GM19324 (cell line): ENCODE measurements around the gene CCRL2.

Experiments used
- ATAC-seq: cut with Tn5 transposase; IDR thresholded peaks from one replicate; pipeline ENCODE4 v1.9.1; 2021; ENCODE audit warnings: mild to moderate bottlenecking, moderate library complexity; ENCODE audit not compliant: unreplicated experiment, low FRiP score

The CCRL2 gene, protein sequence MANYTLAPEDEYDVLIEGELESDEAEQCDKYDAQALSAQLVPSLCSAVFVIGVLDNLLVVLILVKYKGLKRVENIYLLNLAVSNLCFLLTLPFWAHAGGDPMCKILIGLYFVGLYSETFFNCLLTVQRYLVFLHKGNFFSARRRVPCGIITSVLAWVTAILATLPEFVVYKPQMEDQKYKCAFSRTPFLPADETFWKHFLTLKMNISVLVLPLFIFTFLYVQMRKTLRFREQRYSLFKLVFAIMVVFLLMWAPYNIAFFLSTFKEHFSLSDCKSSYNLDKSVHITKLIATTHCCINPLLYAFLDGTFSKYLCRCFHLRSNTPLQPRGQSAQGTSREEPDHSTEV

DNA sequence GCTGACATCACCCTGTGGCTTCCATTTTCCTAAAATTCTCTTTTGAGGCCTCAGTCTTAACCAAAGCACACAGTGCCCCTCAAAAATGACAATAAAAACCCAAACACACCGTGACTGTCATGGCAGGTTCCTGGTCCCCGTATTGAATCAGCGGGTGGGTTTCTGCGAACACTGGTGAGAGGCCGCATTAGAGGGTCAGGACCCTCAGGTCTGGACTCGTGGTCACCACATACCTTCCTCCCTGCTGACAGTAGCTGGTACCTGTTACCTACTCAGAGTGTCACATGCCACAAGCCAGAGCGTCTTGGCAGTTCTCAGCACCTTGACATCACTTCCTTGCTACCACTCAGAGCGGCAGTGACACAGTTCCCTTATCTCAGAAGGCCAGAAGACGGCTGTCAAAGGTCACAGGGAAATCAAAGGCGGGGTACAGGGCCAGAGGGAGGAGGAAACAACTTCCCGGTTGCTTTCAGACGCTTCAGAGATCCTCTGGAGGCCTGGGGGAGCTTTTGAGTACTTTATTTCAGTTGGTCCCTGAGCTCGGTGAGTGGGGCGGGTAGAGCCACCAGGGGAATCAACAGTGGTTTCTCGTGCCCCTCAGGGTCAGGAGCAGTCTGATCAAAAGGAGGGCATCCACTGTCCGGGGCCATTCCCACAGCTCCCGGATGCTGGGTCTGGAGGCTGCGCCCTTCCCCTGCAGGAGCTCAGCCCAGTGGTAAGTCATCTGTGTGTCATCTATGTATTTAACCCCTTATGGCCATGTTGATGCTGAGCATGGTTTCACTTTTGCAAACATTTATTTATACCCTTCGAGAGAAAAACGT lies at the start of gene CCRL2, which contains the start of gene CCR5AS:
Gene CCRL2, plus strand, starts transcription at position 472 of the 824 bp plus-strand sequence. CDS start 821 bp downstream, outside the sequence.
Gene CCR5AS, minus strand, starts transcription at position 279 of the 824 bp plus-strand sequence.
- ATAC-seq, result no peak

DNA sequence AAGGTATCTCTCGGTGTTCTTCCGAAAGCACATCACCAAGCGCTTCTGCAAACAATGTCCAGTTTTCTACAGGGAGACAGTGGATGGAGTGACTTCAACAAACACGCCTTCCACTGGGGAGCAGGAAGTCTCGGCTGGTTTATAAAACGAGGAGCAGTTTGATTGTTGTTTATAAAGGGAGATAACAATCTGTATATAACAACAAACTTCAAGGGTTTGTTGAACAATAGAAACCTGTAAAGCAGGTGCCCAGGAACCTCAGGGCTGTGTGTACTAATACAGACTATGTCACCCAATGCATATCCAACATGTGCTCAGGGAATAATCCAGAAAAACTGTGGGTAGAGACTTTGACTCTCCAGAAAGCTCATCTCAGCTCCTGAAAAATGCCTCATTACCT lies 48.6 kb upstream of the CCRL2 start:
- no peak for ATAC-seq

DNA sequence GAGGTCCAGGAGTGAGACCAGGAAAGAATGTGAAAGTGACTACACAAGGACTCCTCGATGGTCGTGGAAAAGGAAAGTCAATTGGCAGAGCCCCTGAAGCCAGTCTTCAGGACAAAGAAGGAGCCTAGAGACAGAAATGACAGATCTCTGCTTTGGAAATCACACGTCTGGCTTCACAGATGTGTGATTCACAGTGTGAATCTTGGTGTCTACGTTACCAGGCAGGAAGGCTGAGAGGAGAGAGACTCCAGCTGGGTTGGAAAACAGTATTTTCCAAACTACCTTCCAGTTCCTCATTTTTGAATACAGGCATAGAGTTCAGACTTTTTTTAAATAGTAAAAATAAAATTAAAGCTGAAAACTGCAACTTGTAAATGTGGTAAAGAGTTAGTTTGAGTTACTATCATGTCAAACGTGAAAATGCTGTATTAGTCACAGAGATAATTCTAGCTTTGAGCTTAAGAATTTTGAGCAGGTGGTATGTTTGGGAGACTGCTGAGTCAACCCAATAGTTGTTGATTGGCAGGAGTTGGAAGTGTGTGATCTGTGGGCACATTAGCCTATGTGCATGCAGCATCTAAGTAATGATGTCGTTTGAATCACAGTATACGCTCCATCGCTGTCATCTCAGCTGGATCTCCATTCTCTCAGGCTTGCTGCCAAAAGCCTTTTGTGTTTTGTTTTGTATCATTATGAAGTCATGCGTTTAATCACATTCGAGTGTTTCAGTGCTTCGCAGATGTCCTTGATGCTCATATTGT lies 47.1 kb upstream of the CCRL2 start:
- no peak for ATAC-seq

DNA sequence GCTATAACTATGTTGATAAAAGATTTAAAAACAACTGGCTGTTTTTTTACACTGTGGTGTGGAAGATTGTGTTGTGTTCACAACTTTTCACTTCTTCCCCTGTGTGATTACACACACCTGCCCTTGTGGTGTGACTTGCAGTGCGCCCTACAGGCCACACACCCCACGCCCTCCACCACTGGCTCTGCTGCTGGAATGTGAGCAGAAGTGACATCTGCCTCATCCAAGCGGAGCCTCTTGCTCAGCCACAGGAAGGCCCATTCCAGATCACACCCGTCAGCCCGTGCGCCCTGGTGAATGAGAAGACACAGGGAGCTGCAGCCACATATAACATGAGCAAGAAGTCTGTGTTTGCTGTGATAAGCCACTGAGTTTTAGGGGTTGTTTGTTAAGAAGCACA lies 46.2 kb upstream of the CCRL2 start:
- no peak for ATAC-seq

DNA sequence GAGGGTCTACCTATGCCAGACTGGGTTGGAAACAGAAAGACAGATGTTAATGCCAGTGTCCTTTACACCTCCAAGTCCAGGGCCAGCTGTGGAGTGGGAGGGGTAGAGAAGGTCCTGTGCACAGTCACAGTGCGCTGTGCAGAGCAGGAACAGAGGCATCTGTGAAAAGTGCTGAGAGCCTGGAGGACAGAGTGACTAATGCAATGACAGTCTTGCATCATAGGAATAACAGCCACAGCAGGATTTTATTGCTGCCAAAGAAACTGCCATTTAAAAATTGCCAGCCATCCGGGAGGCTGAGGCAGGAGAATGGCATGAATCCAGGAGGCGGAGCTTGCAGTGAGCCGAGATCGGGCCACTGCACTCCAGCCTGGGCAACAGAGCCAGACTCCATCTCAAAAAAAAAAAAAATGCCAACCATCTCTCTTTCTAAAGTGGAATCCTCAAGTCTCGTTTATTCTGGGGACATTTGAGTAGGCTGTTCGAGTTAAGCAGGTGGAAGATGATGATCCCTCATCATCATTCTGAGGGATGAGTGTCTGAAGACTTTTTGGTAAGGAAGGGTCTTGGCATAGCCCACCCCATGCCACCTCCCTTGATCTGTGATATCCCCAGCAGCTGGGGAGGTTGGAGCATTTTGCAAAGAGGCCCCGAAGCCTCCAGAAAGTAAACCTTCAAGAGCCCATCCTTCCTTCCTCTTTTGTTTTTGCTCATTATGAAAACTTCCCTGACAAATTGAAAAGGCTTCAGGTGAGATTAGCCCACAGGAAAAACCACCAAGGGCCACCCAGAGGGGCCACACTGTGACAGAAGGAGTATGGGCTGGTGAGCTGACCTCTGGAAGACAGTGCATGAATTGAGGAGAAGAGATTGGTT lies 45.4 kb upstream of the CCRL2 start:
- no peak for ATAC-seq

DNA sequence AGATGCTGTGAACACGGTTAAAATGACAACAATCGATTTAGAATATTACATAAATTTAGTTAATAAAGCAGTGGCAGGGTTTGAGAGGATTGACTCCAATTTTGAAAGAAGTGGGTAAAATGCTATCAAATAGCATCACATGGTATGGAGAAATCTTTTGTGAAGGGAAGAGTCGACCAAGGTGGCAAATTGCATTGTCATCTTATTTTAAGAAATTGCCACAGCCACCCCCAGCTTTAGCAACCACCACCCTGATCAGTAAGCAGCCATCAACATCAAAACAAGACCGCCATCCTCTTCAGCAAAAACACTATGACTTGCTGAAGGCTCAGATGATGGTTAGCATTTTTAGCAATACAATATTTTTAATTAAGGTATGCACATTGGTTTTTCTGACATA lies 42.0 kb upstream of the CCRL2 start:
- ATAC-seq, result no peak

DNA sequence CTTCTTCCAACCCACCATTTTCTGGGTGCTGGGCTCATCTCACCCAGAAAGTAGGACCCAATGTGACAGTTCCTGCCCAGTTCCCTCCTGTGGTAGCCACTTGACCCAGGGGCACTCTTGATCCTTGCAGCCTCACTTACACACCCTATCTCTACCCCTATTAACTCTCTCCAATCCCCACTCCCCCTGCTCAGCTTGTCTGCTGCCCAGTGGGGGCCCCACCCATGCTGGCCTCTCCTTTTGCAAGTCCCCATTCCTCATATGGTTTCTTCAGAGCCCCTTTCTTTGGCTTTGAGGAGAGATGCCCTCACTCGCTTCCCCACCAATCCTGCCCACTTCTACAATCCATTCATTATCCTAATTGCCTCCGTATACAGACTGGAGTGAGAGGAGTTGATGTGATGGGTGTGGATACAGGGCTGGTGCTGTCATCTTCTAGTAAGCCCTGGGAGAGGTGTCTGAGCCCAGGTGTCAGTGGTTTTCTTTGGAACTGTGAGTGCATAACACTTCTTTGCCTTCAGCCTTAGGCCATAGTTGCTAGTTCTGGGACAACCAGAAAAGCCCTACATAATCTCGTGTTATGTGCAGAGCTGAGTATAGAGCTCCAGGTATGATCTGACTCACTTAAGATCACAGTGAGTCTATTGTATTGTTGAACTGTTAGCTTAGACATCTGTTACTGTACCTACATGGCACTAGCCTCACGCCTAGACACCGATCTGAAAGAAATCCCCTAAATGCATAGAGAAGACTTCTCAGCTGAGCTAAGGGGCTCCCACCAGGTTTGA lies 41.1 kb upstream of the CCRL2 start:
- ATAC-seq, result no peak

DNA sequence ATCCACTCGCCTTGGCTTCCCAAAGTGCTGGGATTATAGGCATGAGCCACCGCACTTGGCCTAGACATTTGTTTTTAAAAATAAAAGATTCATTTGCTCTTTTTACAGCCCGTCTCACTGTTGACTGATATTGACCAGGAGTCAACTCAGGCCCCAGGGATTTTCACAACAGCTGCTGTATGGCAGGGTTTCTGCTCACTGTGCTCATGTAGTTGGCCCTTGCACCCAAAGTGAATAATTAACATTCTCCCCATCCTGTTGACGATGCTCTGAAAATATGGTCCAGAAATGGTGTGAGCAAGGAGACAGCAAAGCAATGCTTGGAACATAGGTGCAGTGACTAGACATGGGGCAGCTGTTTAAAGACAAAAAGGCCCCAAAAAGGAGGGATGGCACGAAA lies 39.2 kb upstream of the CCRL2 start:
- ATAC-seq, result no peak

DNA sequence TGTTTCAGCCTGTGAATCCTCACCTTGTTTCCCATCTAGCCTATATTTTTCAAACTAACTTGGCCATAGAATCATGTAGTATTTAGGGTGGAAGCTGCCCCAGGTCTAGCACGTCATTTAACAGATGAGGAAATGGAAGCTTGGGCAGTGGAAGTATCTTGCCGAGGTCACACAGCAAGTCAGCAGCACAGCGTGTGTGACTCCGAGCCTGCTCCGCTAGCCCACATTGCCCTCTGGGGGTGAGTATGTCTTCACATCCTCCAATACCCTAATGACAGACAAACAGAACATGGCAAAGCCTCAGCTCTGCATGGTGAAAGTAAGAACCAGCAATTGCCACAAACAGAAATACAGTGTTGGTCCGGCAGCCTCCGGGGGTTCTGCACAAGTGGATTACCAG lies 38.5 kb upstream of the CCRL2 start:
- ATAC-seq, result peak; percentile 69

DNA sequence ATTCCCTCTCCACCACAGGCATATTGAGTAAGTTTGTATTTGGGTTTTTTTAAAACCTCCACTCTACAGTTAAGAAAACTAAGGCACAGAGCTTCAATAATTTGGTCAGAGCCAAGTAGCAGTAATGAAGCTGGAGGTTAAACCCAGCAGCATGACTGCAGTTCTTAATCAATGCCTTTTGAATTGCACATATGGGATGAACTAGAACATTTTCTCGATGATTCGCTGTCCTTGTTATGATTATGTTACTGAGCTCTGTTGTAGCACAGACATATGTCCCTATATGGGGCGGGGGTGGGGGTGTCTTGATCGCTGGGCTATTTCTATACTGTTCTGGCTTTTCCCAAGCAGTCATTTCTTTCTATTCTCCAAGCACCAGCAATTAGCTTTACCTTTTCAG lies 37.9 kb upstream of the CCRL2 start:
- no peak for ATAC-seq

DNA sequence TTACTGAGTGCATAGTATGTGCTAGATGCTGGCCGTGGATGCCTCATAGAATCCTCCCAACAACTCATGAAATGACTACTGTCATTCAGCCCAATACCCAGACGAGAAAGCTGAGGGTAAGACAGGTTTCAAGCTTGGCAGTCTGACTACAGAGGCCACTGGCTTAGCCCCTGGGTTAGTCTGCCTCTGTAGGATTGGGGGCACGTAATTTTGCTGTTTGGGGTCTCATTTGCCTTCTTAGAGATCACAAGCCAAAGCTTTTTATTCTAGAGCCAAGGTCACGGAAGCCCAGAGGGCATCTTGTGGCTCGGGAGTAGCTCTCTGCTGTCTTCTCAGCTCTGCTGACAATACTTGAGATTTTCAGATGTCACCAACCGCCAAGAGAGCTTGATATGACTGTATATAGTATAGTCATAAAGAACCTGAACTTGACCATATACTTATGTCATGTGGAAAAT lies 37.4 kb upstream of the CCRL2 start:
- ATAC-seq, result no peak

DNA sequence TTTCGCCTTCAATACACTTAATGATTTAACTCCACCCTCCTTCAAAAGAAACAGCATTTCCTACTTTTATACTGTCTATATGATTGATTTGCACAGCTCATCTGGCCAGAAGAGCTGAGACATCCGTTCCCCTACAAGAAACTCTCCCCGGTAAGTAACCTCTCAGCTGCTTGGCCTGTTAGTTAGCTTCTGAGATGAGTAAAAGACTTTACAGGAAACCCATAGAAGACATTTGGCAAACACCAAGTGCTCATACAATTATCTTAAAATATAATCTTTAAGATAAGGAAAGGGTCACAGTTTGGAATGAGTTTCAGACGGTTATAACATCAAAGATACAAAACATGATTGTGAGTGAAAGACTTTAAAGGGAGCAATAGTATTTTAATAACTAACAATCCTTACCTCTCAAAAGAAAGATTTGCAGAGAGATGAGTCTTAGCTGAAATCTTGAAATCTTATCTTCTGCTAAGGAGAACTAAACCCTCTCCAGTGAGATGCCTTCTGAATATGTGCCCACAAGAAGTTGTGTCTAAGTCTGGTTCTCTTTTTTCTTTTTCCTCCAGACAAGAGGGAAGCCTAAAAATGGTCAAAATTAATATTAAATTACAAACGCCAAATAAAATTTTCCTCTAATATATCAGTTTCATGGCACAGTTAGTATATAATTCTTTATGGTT lies 36.1 kb upstream of the CCRL2 start, which contains the start of gene CCR5:
Gene CCR5, plus strand, starts transcription at position 108 of the 680 bp plus-strand sequence. CDS start 1,957 bp downstream, outside the sequence.
- ATAC-seq, result no peak

DNA sequence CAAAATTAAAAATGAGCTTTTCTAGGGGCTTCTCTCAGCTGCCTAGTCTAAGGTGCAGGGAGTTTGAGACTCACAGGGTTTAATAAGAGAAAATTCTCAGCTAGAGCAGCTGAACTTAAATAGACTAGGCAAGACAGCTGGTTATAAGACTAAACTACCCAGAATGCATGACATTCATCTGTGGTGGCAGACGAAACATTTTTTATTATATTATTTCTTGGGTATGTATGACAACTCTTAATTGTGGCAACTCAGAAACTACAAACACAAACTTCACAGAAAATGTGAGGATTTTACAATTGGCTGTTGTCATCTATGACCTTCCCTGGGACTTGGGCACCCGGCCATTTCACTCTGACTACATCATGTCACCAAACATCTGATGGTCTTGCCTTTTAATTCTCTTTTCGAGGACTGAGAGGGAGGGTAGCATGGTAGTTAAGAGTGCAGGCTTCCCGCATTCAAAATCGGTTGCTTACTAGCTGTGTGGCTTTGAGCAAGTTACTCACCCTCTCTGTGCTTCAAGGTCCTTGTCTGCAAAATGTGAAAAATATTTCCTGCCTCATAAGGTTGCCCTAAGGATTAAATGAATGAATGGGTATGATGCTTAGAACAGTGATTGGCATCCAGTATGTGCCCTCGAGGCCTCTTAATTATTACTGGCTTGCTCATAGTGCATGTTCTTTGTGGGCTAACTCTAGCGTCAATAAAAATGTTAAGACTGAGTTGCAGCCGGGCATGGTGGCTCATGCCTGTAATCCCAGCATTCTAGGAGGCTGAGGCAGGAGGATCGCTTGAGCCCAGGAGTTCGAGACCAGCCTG lies 35.3 kb upstream of the CCRL2 start:
- no peak for ATAC-seq

DNA sequence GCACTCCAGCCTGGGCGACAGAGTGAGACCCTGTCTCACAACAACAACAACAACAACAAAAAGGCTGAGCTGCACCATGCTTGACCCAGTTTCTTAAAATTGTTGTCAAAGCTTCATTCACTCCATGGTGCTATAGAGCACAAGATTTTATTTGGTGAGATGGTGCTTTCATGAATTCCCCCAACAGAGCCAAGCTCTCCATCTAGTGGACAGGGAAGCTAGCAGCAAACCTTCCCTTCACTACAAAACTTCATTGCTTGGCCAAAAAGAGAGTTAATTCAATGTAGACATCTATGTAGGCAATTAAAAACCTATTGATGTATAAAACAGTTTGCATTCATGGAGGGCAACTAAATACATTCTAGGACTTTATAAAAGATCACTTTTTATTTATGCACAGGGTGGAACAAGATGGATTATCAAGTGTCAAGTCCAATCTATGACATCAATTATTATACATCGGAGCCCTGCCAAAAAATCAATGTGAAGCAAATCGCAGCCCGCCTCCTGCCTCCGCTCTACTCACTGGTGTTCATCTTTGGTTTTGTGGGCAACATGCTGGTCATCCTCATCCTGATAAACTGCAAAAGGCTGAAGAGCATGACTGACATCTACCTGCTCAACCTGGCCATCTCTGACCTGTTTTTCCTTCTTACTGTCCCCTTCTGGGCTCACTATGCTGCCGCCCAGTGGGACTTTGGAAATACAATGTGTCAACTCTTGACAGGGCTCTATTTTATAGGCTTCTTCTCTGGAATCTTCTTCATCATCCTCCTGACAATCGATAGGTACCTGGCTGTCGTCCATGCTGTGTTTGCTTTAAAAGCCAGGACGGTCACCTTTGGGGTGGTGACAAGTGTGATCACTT lies 34.3 kb upstream of the CCRL2 start:
- ATAC-seq, result no peak

DNA sequence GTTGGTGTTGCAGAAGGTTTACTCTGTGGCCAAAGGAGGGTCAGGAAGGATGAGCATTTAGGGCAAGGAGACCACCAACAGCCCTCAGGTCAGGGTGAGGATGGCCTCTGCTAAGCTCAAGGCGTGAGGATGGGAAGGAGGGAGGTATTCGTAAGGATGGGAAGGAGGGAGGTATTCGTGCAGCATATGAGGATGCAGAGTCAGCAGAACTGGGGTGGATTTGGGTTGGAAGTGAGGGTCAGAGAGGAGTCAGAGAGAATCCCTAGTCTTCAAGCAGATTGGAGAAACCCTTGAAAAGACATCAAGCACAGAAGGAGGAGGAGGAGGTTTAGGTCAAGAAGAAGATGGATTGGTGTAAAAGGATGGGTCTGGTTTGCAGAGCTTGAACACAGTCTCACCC lies 32.3 kb upstream of the CCRL2 start:
- no peak for ATAC-seq

DNA sequence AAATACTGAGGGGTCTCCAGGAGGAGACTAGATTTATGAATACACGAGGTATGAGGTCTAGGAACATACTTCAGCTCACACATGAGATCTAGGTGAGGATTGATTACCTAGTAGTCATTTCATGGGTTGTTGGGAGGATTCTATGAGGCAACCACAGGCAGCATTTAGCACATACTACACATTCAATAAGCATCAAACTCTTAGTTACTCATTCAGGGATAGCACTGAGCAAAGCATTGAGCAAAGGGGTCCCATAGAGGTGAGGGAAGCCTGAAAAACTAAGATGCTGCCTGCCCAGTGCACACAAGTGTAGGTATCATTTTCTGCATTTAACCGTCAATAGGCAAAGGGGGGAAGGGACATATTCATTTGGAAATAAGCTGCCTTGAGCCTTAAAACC lies 31.8 kb upstream of the CCRL2 start:
- no peak for ATAC-seq

DNA sequence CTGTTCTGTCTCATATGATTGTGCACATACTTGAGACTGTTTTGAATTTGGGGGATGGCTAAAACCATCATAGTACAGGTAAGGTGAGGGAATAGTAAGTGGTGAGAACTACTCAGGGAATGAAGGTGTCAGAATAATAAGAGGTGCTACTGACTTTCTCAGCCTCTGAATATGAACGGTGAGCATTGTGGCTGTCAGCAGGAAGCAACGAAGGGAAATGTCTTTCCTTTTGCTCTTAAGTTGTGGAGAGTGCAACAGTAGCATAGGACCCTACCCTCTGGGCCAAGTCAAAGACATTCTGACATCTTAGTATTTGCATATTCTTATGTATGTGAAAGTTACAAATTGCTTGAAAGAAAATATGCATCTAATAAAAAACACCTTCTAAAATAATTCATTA lies 31.2 kb upstream of the CCRL2 start:
- ATAC-seq, result no peak
